H1 (cell line): ENCODE data around the gene USP13. TPM values are rescaled to one million over a fixed set of nuclear protein-coding genes. Genes with fewer than 3 reads are reported as not detected.

Experiments used
- CTCF ChIA-PET: fragments of 300-600 bp; sonication (Branson Sonifier 250); formaldehyde crosslinking; loops from one replicate; lab custom pipeline; 2021; ENCODE audit not compliant: partially characterized antibody; lab: Charles Lee
- POLR2A ChIA-PET: fragments of 300-600 bp; sonication (Branson Sonifier 250); formaldehyde crosslinking; loops from one replicate; lab custom pipeline; 2021; ENCODE audit warnings: inconsistent platforms; ENCODE audit not compliant: partially characterized antibody; lab: Charles Lee
- DNase-seq, 2 experiments: peaks; one replicate each; pipeline versions ENCODE4 v3.0.0 to v3.0.0-alpha.2; 2010 to 2022; ENCODE audit warnings: low spot score in 2 of 2, low read depth in 1 of 2, mixed read lengths in 1 of 2
- FAIRE-seq: peaks from 2 replicates; lab custom pipeline; 2011; peaks lifted over from hg19 to GRCh38; lab: Jason Lieb, UNC
- H2AFZ ChIP-seq: 2 replicates; pipeline ENCODE4 v1.8.1; 2012; ENCODE audit warnings: low read length, inconsistent platforms
- H2AK5ac ChIP-seq: 2 replicates; pipeline ENCODE4 v1.6.1; 2013; ENCODE audit warnings: low read depth, low read length
- H2BK120ac ChIP-seq: replicated peaks from 2 replicates; pipeline ENCODE3; 2013; ENCODE audit warnings: low read depth, low read length, inconsistent platforms
- H2BK12ac ChIP-seq: 2 replicates; pipeline ENCODE4 v1.6.1; 2013; ENCODE audit warnings: low read depth, low read length
- H2BK15ac ChIP-seq: 2 replicates; pipeline ENCODE4 v1.6.1; 2013; ENCODE audit warnings: low read length
- H2BK20ac ChIP-seq: 2 replicates; pipeline ENCODE4 v1.6.1; 2013; ENCODE audit warnings: low read length
- H2BK5ac ChIP-seq: 2 replicates; pipeline ENCODE4 v1.6.1; 2013; ENCODE audit warnings: low read depth, low read length
- H3K14ac ChIP-seq: 2 replicates; pipeline ENCODE4 v1.6.1; 2013; ENCODE audit warnings: inconsistent platforms; ENCODE audit not compliant: insufficient read length
- H3K18ac ChIP-seq: 2 replicates; pipeline ENCODE4 v1.6.1; 2013; ENCODE audit warnings: low read length; ENCODE audit errors: extremely low read depth
- H3K23ac ChIP-seq: 2 replicates; pipeline ENCODE4 v1.6.1; 2013; ENCODE audit warnings: inconsistent platforms; ENCODE audit not compliant: insufficient read length
- H3K23me2 ChIP-seq: 2 replicates; pipeline ENCODE4 v1.6.1; 2013; ENCODE audit warnings: low read depth, low read length
- H3K27ac ChIP-seq: 2 replicates; pipeline ENCODE4 v1.6.1; 2011; ENCODE audit warnings: low read depth, low read length, inconsistent platforms
- H3K27me3 ChIP-seq, 4 experiments: replicated peaks in 1 of 4; 1 replicate in 1 of 4; 2 replicates in 3 of 4; pipeline versions ENCODE4 v1.6.1 to v1.8.1; 2011 to 2013; ENCODE audit warnings: low read length in 3 of 4, mild to moderate bottlenecking in 3 of 4, inconsistent platforms in 2 of 4, mixed read lengths in 2 of 4, moderate library complexity in 1 of 4; ENCODE audit not compliant: control insufficient read depth in 3 of 4, insufficient read depth in 3 of 4; ENCODE audit errors: extremely low read depth in 1 of 4
- H3K36me3 ChIP-seq, 4 experiments: 2 replicates each; pipeline versions ENCODE4 v1.6.1 to v1.8.1; 2011 to 2013; ENCODE audit warnings: mild to moderate bottlenecking in 4 of 4, low read length in 3 of 4, moderate library complexity in 2 of 4, control low read depth in 1 of 4, inconsistent platforms in 1 of 4; ENCODE audit not compliant: insufficient read depth in 4 of 4, control insufficient read depth in 2 of 4
- H3K4ac ChIP-seq: replicated peaks from 2 replicates; pipeline ENCODE3; 2013; ENCODE audit warnings: low read length, low read depth, mixed read lengths, inconsistent platforms; ENCODE audit not compliant: insufficient read length
- H3K4me1 ChIP-seq, 4 experiments: replicated peaks in 1 of 4; 1 replicate in 1 of 4; 2 replicates in 3 of 4; pipeline versions ENCODE4 v1.6.1 to v1.8.1; 2011 to 2013; ENCODE audit warnings: low read length in 3 of 4, inconsistent platforms in 2 of 4, mixed read lengths in 1 of 4; ENCODE audit not compliant: insufficient read depth in 4 of 4, control insufficient read depth in 3 of 4
- H3K4me2 ChIP-seq, 2 experiments: 2 replicates each; pipeline versions ENCODE4 v1.6.1 to v1.8.1; 2011 to 2013; ENCODE audit warnings: low read depth in 2 of 2, low read length in 2 of 2, control low read depth in 1 of 2, inconsistent platforms in 1 of 2, mild to moderate bottlenecking in 1 of 2; ENCODE audit not compliant: insufficient read depth in 1 of 2
- H3K4me3 ChIP-seq, 4 experiments: fragments of 200-600, 300-600 bp in 1 of 4; sonication (generic), shearing (Covaris generic), sonication (Bioruptor Twin) in 1 of 4; 2 replicates each; pipeline versions ENCODE4 v1.5.1 to v1.8.1; 2011 to 2016; ENCODE audit warnings: low read length in 4 of 4, low read depth in 3 of 4, control low read depth in 2 of 4, inconsistent platforms in 2 of 4, mild to moderate bottlenecking in 2 of 4, mixed read lengths in 1 of 4, moderate library complexity in 1 of 4; ENCODE audit not compliant: insufficient read depth in 2 of 4; ENCODE audit errors: extremely low read depth in 1 of 4
- H3K56ac ChIP-seq: replicated peaks from 2 replicates; pipeline ENCODE3; 2013; ENCODE audit warnings: low read depth, mild to moderate bottlenecking, mixed read lengths, low read length, inconsistent platforms; ENCODE audit not compliant: insufficient read length
- H3K79me1 ChIP-seq: 2 replicates; pipeline ENCODE4 v1.6.1; 2013; ENCODE audit warnings: low read depth, low read length, control low read depth
- H3K79me2 ChIP-seq, 2 experiments: 2 replicates each; pipeline versions ENCODE4 v1.6.1 to v1.8.1; 2012 to 2013; ENCODE audit warnings: low read length in 2 of 2, mild to moderate bottlenecking in 2 of 2, inconsistent platforms in 1 of 2; ENCODE audit not compliant: insufficient read depth in 2 of 2, control insufficient read depth in 1 of 2
- H3K9ac ChIP-seq, 4 experiments: replicated peaks in 1 of 4; 1 replicate in 1 of 4; 2 replicates in 3 of 4; pipeline versions ENCODE4 v1.6.1 to v1.8.1; 2011 to 2013; ENCODE audit warnings: low read depth in 3 of 4, low read length in 3 of 4, control low read depth in 2 of 4, mild to moderate bottlenecking in 2 of 4, moderate library complexity in 2 of 4, inconsistent platforms in 1 of 4; ENCODE audit errors: extremely low read depth in 1 of 4
- H3K9me3 ChIP-seq, 2 experiments: 2 replicates each; pipeline versions ENCODE4 v1.6.1 to v1.8.1; 2012 to 2013; ENCODE audit warnings: mild to moderate bottlenecking in 2 of 2, moderate library complexity in 2 of 2, control low read depth in 1 of 2, inconsistent platforms in 1 of 2, low read depth in 1 of 2, low read length in 1 of 2, mixed read lengths in 1 of 2; ENCODE audit not compliant: insufficient read depth in 2 of 2
- H4K20me1 ChIP-seq, 2 experiments: replicated peaks in 1 of 2; 2 replicates each; pipeline versions ENCODE3 to v1.8.1; 2011 to 2013; ENCODE audit warnings: inconsistent platforms in 2 of 2, low read length in 2 of 2, mild to moderate bottlenecking in 1 of 2; ENCODE audit not compliant: insufficient read depth in 2 of 2, control insufficient read depth in 1 of 2
- H4K5ac ChIP-seq: 2 replicates; pipeline ENCODE4 v1.6.1; 2013; ENCODE audit warnings: low read length, low read depth, mixed read lengths, inconsistent platforms; ENCODE audit not compliant: insufficient read length
- H4K8ac ChIP-seq: 2 replicates; pipeline ENCODE4 v1.8.0; 2013; ENCODE audit warnings: mild to moderate bottlenecking, moderate library complexity, low read length, inconsistent platforms; ENCODE audit not compliant: insufficient read depth; ENCODE audit errors: extremely low read depth
- H4K91ac ChIP-seq: replicated peaks from 2 replicates; pipeline ENCODE3; 2013; ENCODE audit warnings: low read length, mixed read lengths, inconsistent platforms; ENCODE audit not compliant: insufficient read length
- BACH1 ChIP-seq: IDR thresholded peaks from 2 replicates; pipeline ENCODE4 v1.6.1; 2012; ENCODE audit warnings: low read length, improper control_type of control experiment
- CHD2 ChIP-seq: IDR thresholded peaks from 2 replicates; pipeline ENCODE4 v1.6.1; 2012; ENCODE audit warnings: low read length, improper control_type of control experiment
- CREB1 ChIP-seq: IDR thresholded peaks from 2 replicates; pipeline ENCODE4 v1.6.1; 2012; ENCODE audit warnings: inconsistent platforms
- EGR1 ChIP-seq: IDR thresholded peaks from 2 replicates; pipeline ENCODE4 v1.6.1; 2011; ENCODE audit warnings: low read depth, low read length, borderline replicate concordance
- HDAC6 ChIP-seq: IDR thresholded peaks from one replicate; pipeline ENCODE4 v1.7.1; 2012; ENCODE audit warnings: low read depth, mild to moderate bottlenecking, inconsistent platforms, low read length, moderate library complexity
- KDM1A ChIP-seq: fragments of 200-600, 300-600 bp; sonication (generic); IDR thresholded peaks from 2 replicates; pipeline ENCODE4 v1.7.1; 2016; ENCODE audit warnings: mild to moderate bottlenecking, low read length, borderline replicate concordance
- RBBP5 ChIP-seq: IDR thresholded peaks from 2 replicates; pipeline ENCODE4 v1.7.1; 2012; ENCODE audit warnings: low read depth, mild to moderate bottlenecking, inconsistent platforms, low read length, moderate library complexity, borderline replicate concordance
- SUZ12 ChIP-seq: fragments of 200-600 bp; sonication (generic); IDR thresholded peaks from 2 replicates; pipeline ENCODE4 v1.6.1; 2012; ENCODE audit warnings: mild to moderate bottlenecking, inconsistent platforms, low read length, moderate library complexity, mixed read lengths
- TAF1 ChIP-seq: IDR thresholded peaks from 2 replicates; pipeline ENCODE4 v1.6.1; 2011; ENCODE audit warnings: mild to moderate bottlenecking, low read depth, low read length
- WGBS, 2 experiments: shearing (Covaris generic) in 1 of 2; methylation state at CpG; one replicate each; pipeline versions ENCODE4 v1.1.6 to v1.1.7; 2013 to 2015; ENCODE audit warnings: low lambda C conversion rate in 2 of 2, mixed read lengths in 2 of 2, inconsistent platforms in 1 of 2, low coverage in 1 of 2, missing lambda C conversion rate in 1 of 2; ENCODE audit not compliant: insufficient replicate concordance in 2 of 2, insufficient coverage in 1 of 2, insufficient read length in 1 of 2; ENCODE audit errors: extremely low coverage in 1 of 2, missing lambda C conversion rate in 1 of 2; 5-methylcytosine and 5-hydroxymethylcytosine counted together
- polyA plus RNA-seq, 7 experiments: library from polyadenylated mRNA; depleted of rRNA in 3 of 7; stranded (reverse) in 5 of 7; unstranded in 2 of 7; fragments of >200 nt in 5 of 7; fragments of 200-250 nt in 2 of 7; gene quantifications; 1 replicate in 5 of 7; 2 replicates in 1 of 7; 4 replicates in 1 of 7; pipeline versions ENCODE4 v1.2.1 to v1.2.3, GENCODE V29; 2011 to 2013; ENCODE audit warnings: missing spikeins in 2 of 7, mixed read lengths in 2 of 7
- total RNA-seq: library from RNA; stranded (reverse); fragmentation: NEBNext Ultra II Directional; extraction: Animal tissue kit (Norgen Biotek cat#: 25700); gene quantifications from 2 replicates; pipeline ENCODE4 v1.2.1, GENCODE V29; 2021
- TF ChIP-seq, protein P1 (sequence below): IDR thresholded peaks from 2 replicates; pipeline ENCODE4 v1.6.1; 2012; ENCODE audit warnings: low read length, inconsistent platforms
- TF ChIP-seq, protein P2 (sequence below): IDR thresholded peaks from 2 replicates; pipeline ENCODE4 v1.6.1; 2011; ENCODE audit warnings: low read length, improper control_type of control experiment

The USP13 gene
- total and polyA plus RNA-seq, 2 of the 8 experiments (the other 6 are each of a cell fraction or from before 2014, with no cell fraction given) = 7.9 to 25.9 TPM

DNA sequence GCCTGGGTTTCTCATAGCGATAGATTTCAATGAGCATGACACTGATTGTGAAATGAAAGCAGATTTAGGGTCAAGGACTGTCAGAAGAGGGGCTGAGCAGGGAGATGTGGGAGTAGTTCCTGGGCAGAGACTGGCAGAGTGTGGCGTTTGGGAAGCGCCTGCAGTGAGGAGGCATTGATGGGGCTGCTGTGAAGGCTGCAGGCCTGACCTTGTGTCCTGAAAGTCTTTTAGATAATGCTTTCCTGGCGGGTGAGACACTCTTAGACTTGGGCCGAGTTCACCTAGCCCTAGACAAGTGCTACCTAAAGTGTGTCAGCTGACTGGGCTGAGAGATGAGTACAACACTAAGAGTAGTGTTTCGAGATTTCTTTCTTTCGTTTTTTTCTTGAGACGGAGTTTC, 20.7 kb downstream of the USP13 start:
- no peak overlapping the region for H3K56ac ChIP-seq
- H3K79me1 ChIP-seq = peaks cover 16% of the 10 kb centered on the region
- no peaks in the 10 kb centered on the region; a peak in 1 of 8 replicates for H3K36me3 ChIP-seq
- H3K23ac ChIP-seq = no peak overlapping the region
- H2AFZ ChIP-seq = no peak overlapping the region
- peaks cover 12 to 75% of the 10 kb centered on the region in 2 experiments; a peak in 3 of 4 replicates for H3K79me2 ChIP-seq
- H2BK12ac ChIP-seq = no peak overlapping the region
- WGBS, 2 experiments = 90% methylated on average over 8 of the region's 8 CpGs; no CpG with 5 or more reads in 1 of the 2 experiments
- DNase-seq (no peak), FAIRE-seq (no peak)
- H3K27me3 ChIP-seq = no peaks in the 10 kb centered on the region
- no peaks in the 10 kb centered on the region for H3K9me3 ChIP-seq
- no peak overlapping the region for H2AK5ac ChIP-seq
- H3K4me1 ChIP-seq = peaks cover 0 to 5% (median 0%) of the 10 kb centered on the region in 4 experiments; a peak in 2 of 7 replicates
- H2BK120ac ChIP-seq = no peak overlapping the region
- H2BK15ac ChIP-seq = no peak overlapping the region
- ChIA-PET CTCF (interaction anchor here (0.9 to 2.9 kb wide), 2 partner anchors 12 to 24 kb away, joined by 3 to 11 read pairs; no protein-coding TSS in a partner anchor), POLR2A (interaction anchor here (2.6 kb wide), 1 partner anchor 12 kb away, joined by 9 read pairs; no protein-coding TSS in a partner anchor)
- no peak overlapping the region for H3K14ac ChIP-seq
- H4K20me1 ChIP-seq = peaks cover 2 to 4% of the 10 kb centered on the region in 2 experiments
- no peak overlapping the region; the same call in 1 of the 2 replicates for H4K8ac ChIP-seq
- no peak overlapping the region for H4K91ac ChIP-seq
- no peak overlapping the region for H2BK20ac ChIP-seq
- H3K4me3 ChIP-seq = no peak overlapping the region
- H3K9ac ChIP-seq = no peak overlapping the region
- H2BK5ac ChIP-seq = no peak overlapping the region
- no peak overlapping the region for H3K18ac ChIP-seq
- no peak overlapping the region for H3K27ac ChIP-seq
- no peaks in the 10 kb centered on the region for H3K23me2 ChIP-seq
- H3K4me2 ChIP-seq = no peak overlapping the region
- H3K4ac ChIP-seq = no peak overlapping the region
- no peak overlapping the region for H4K5ac ChIP-seq
- TF ChIP-seq RBBP5 (no peak), EGR1 (no peak), CHD2 (no peak), BACH1 (no peak), CREB1 (no peak), HDAC6 (no peak), KDM1A (no peak), SUZ12 (no peak), TAF1 (no peak)
- TF ChIP-seq, protein P1, sequence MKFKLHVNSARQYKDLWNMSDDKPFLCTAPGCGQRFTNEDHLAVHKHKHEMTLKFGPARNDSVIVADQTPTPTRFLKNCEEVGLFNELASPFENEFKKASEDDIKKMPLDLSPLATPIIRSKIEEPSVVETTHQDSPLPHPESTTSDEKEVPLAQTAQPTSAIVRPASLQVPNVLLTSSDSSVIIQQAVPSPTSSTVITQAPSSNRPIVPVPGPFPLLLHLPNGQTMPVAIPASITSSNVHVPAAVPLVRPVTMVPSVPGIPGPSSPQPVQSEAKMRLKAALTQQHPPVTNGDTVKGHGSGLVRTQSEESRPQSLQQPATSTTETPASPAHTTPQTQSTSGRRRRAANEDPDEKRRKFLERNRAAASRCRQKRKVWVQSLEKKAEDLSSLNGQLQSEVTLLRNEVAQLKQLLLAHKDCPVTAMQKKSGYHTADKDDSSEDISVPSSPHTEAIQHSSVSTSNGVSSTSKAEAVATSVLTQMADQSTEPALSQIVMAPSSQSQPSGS = no peak
- TF ChIP-seq, protein P2, sequence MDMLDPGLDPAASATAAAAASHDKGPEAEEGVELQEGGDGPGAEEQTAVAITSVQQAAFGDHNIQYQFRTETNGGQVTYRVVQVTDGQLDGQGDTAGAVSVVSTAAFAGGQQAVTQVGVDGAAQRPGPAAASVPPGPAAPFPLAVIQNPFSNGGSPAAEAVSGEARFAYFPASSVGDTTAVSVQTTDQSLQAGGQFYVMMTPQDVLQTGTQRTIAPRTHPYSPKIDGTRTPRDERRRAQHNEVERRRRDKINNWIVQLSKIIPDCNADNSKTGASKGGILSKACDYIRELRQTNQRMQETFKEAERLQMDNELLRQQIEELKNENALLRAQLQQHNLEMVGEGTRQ = no peak
